SK-N-SH (cell line): ENCODE results near the gene TMEM26. TPM values are rescaled to one million over a fixed set of nuclear protein-coding genes. Genes with fewer than 3 reads are reported as not detected.

ENCODE experiments used
- CTCF ChIA-PET: fragments of 300-600, 350-600 bp; formaldehyde crosslinking; extraction: SDS; loops from one replicate; lab custom pipeline; 2021; lab: Yijun Ruan, JAX
- POLR2A ChIA-PET: fragments of 350-600 bp; sonication (Branson Sonifier 250); formaldehyde crosslinking; extraction: SDS; loops from one replicate; lab custom pipeline; 2020; ENCODE audit warnings: antibody characterized with exemption, inconsistent platforms; lab: Yijun Ruan, JAX
- DNase-seq: peaks from one replicate; pipeline ENCODE4 v3.0.0; 2012
- H2AFZ ChIP-seq: fragments of 200-600 bp; sonication (generic); 2 replicates; pipeline ENCODE4 v1.8.1; 2016; ENCODE audit warnings: antibody characterized with exemption, mild to moderate bottlenecking, low read depth
- H3F3A ChIP-seq: fragments of 200-600 bp; sonication (generic); replicated peaks from 2 replicates; pipeline ENCODE3; 2016; ENCODE audit warnings: antibody characterized with exemption, mild to moderate bottlenecking; ENCODE audit not compliant: insufficient read depth
- H3K27ac ChIP-seq, 2 experiments: fragments of 200-500 bp in 1 of 2; fragments of 200-600 bp in 1 of 2; sonication (Bioruptor generic) in 1 of 2; sonication (generic), shearing (Covaris generic) in 1 of 2; 2 replicates each; pipeline versions ENCODE4 v1.5.1 to v1.6.1; 2014 to 2016; ENCODE audit warnings: low read depth in 2 of 2, inconsistent platforms in 1 of 2, low read length in 1 of 2, mild to moderate bottlenecking in 1 of 2, mixed read lengths in 1 of 2
- H3K27me3 ChIP-seq: fragments of 200-600 bp; sonication (generic), shearing (Covaris generic); 2 replicates; pipeline ENCODE4 v1.6.1; 2016; ENCODE audit warnings: mixed run types; ENCODE audit not compliant: insufficient read depth
- H3K36me3 ChIP-seq, 2 experiments: fragments of 200-500 bp in 1 of 2; fragments of 200-600 bp in 1 of 2; sonication (Bioruptor generic) in 1 of 2; sonication (generic) in 1 of 2; replicated peaks in 1 of 2; 2 replicates each; pipeline versions ENCODE3 to v1.5.1; 2014 to 2016; ENCODE audit warnings: low read length in 1 of 2, mild to moderate bottlenecking in 1 of 2; ENCODE audit not compliant: insufficient read depth in 2 of 2, control insufficient read depth in 1 of 2
- H3K4me1 ChIP-seq, 2 experiments: fragments of 200-500 bp in 1 of 2; fragments of 200-600 bp in 1 of 2; sonication (Bioruptor generic) in 1 of 2; sonication (generic), shearing (Covaris generic) in 1 of 2; 2 replicates each; pipeline versions ENCODE4 v1.5.1 to v1.6.1; 2014 to 2016; ENCODE audit warnings: low read depth in 1 of 2, low read length in 1 of 2, mixed run types in 1 of 2; ENCODE audit not compliant: insufficient read depth in 2 of 2, control insufficient read depth in 1 of 2
- H3K4me2 ChIP-seq: fragments of 200-600 bp; sonication (generic), shearing (Covaris generic); 2 replicates; pipeline ENCODE4 v1.6.1; 2017; ENCODE audit warnings: mixed run types
- H3K4me3 ChIP-seq, 2 experiments: fragments of 200-500 bp in 1 of 2; fragments of 200-600 bp in 1 of 2; sonication (Bioruptor generic) in 1 of 2; sonication (generic), shearing (Covaris generic) in 1 of 2; 2 replicates each; pipeline versions ENCODE4 v1.5.1 to v1.8.1; 2014 to 2016; ENCODE audit warnings: low read depth in 2 of 2, inconsistent platforms in 1 of 2, low read length in 1 of 2, mild to moderate bottlenecking in 1 of 2, mixed read lengths in 1 of 2, moderate library complexity in 1 of 2
- H3K79me2 ChIP-seq: fragments of 200-600 bp; sonication (generic); 2 replicates; pipeline ENCODE4 v1.8.1; 2017; ENCODE audit warnings: mild to moderate bottlenecking; ENCODE audit not compliant: insufficient read depth
- H3K9ac ChIP-seq: fragments of 200-600 bp; sonication (generic); 2 replicates; pipeline ENCODE4 v1.6.1; 2017; ENCODE audit warnings: mixed run types
- H3K9me2 ChIP-seq: fragments of 200-600 bp; sonication (generic); 2 replicates; pipeline ENCODE4 v1.6.1; 2017; ENCODE audit warnings: mixed run types
- H3K9me3 ChIP-seq: fragments of 200-600 bp; sonication (generic); 2 replicates; pipeline ENCODE4 v1.6.1; 2017; ENCODE audit warnings: mixed run types, mild to moderate bottlenecking, moderate library complexity
- H4K20me1 ChIP-seq: fragments of 200-600 bp; sonication (generic); 2 replicates; pipeline ENCODE4 v1.6.1; 2017; ENCODE audit warnings: mild to moderate bottlenecking, mixed run types; ENCODE audit not compliant: insufficient read depth
- CHD2 ChIP-seq: fragments of 150-350 bp; IDR thresholded peaks from 2 replicates; pipeline ENCODE4 v1.6.1; 2018; ENCODE audit warnings: low read length; ENCODE audit not compliant: partially characterized antibody
- ELF1 ChIP-seq: IDR thresholded peaks from 2 replicates; pipeline ENCODE4 v1.4.0; 2012
- FOSL2 ChIP-seq: IDR thresholded peaks from 2 replicates; pipeline ENCODE4 v1.4.0; 2012; ENCODE audit warnings: low read depth, mild to moderate bottlenecking, moderate library complexity, borderline replicate concordance
- FOXM1 ChIP-seq: IDR thresholded peaks from 2 replicates; pipeline ENCODE4 v1.4.0; 2012; ENCODE audit warnings: low read depth, mild to moderate bottlenecking
- GABPA ChIP-seq: IDR thresholded peaks from 2 replicates; pipeline ENCODE4 v1.4.0; 2012; ENCODE audit warnings: low read depth, mild to moderate bottlenecking
- GATA2 ChIP-seq: sonication (generic); formaldehyde crosslinking; IDR thresholded peaks from 2 replicates; pipeline ENCODE4 v1.5.0; 2020; ENCODE audit warnings: mild to moderate bottlenecking, missing genetic modification reagents
- MAX ChIP-seq: IDR thresholded peaks from 2 replicates; pipeline ENCODE4 v1.4.0; 2012; ENCODE audit warnings: low read depth
- NFIC ChIP-seq: IDR thresholded peaks from 2 replicates; pipeline ENCODE4 v1.4.0; 2012; ENCODE audit warnings: borderline replicate concordance
- NRF1 ChIP-seq: IDR thresholded peaks from 2 replicates; pipeline ENCODE4 v1.6.1; 2012; ENCODE audit warnings: low read depth, mild to moderate bottlenecking, low read length
- RAD21 ChIP-seq: IDR thresholded peaks from 2 replicates; pipeline ENCODE4 v1.6.1; 2012; ENCODE audit warnings: mild to moderate bottlenecking, low read length
- RFX5 ChIP-seq: IDR thresholded peaks from 2 replicates; pipeline ENCODE4 v1.6.1; 2012; ENCODE audit warnings: mild to moderate bottlenecking, improper control_type of control experiment, low read length
- SMC3 ChIP-seq: IDR thresholded peaks from 2 replicates; pipeline ENCODE4 v1.6.1; 2012; ENCODE audit warnings: low read depth, low read length, improper control_type of control experiment
- TCF12 ChIP-seq: IDR thresholded peaks from 2 replicates; pipeline ENCODE4 v1.4.0; 2012
- TEAD4 ChIP-seq: IDR thresholded peaks from 2 replicates; pipeline ENCODE4 v1.4.0; 2012; ENCODE audit warnings: mild to moderate bottlenecking, borderline replicate concordance; ENCODE audit not compliant: insufficient read depth
- WGBS: methylation state at CpG from one replicate; pipeline ENCODE4 v1.1.6; 2017; ENCODE audit warnings: low lambda C conversion rate; 5-methylcytosine and 5-hydroxymethylcytosine counted together
- polyA plus RNA-seq, 3 experiments: library from polyadenylated mRNA; depleted of rRNA; stranded (reverse); fragments of >200 nt; gene quantifications; 2 replicates each; pipeline ENCODE4 v1.2.3, GENCODE V29; 2012
- TF ChIP-seq, protein P1 (sequence below): IDR thresholded peaks from 2 replicates; pipeline ENCODE4; 2012

Gene TMEM26
- polyA plus RNA-seq, 1 of the 3 experiments (the other 2 are of a cell fraction), result 0.05 TPM

- TF ChIP-seq GATA2 (CRISPR knock-in tag) (no peak), TCF12 (no peak), NFIC (no peak), TEAD4 (no peak), ELF1 (no peak), SMC3 (no peak)
- TF ChIP-seq, all 33 proteins: peak for 0
Observed at GRCh38 chr10:61470740-61471139, 17.6 kb upstream of the TMEM26 start (continued).

DNA sequence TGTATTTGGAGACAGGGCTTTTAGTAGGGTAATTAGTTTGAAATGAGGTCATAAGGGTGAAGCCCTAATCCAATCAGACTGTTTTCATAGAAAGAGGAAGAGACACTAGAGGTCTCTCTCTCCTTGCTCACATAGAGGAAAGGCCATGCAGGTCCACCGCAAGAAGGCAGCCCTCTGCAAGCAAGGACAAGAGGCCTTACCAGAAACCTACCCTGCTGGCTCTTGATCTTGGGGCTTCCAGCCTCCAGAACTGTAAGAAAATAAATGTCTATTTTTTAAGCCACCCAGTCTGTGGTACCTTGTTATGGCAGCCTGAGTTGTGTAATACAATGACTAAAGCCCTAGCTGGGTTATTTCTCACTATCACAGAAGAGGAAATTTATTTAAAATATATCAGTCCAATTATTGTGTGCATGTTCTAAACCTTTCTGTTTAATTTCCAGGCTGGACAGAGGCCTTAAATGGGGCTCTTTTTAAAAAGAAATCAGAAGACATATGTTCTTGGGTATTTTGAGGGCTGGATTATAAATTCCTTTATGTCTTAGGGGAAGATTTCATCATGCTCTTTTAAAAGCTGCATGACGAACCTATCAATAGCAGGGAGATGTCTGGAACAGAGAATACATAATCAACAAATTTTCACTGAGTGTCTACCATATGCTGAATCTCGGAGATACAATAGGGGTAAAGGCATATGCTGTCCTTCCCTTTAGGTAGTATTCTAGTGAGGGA lies 12.9 kb upstream of the TMEM26 start:
- no peak for DNase-seq
- 88% methylated on average over 3 of the region's 3 CpGs for WGBS
- no peaks in the 10 kb centered on the region for H3K79me2 ChIP-seq
- no peak overlapping the region for H2AFZ ChIP-seq
- H3K27me3 ChIP-seq, result no peaks in the 10 kb centered on the region
- H3K9me2 ChIP-seq, result no peaks in the 10 kb centered on the region
- no peak overlapping the region for H3K4me2 ChIP-seq
- peaks cover 10% of the 10 kb centered on the region for H3F3A ChIP-seq
- H4K20me1 ChIP-seq, result no peaks in the 10 kb centered on the region
- H3K9me3 ChIP-seq, result no peaks in the 10 kb centered on the region
- ChIA-PET POLR2A (no interaction called here), CTCF (interaction anchor here (0.8 kb wide), 1 partner anchor 14 kb away, joined by 3 read pairs; no protein-coding TSS in a partner anchor)
- H3K9ac ChIP-seq, result no peak overlapping the region
- H3K4me3 ChIP-seq, result no peak overlapping the region
- TF ChIP-seq ELF1, result no peak
- TF ChIP-seq MAX, result no peak
- TF ChIP-seq RAD21, result peak; percentile 33
- H3K27ac ChIP-seq, result no peak overlapping the region
- H3K36me3 ChIP-seq, result no peaks in the 10 kb centered on the region
- peaks cover 5 to 9% of the 10 kb centered on the region in 2 experiments; a peak in 3 of 4 replicates for H3K4me1 ChIP-seq

GRCh38 chr10:61465171-61465496 lies 12.0 kb upstream of the TMEM26 start:
- no peak for TF ChIP-seq GATA2 (CRISPR knock-in tag)
- TF ChIP-seq CHD2, result no peak
- TF ChIP-seq FOXM1, result no peak
- TF ChIP-seq GABPA, result no peak
- no peak for TF ChIP-seq SMC3
- no peak for TF ChIP-seq MAX
- no peak for TF ChIP-seq TEAD4
- no peak for TF ChIP-seq FOSL2
- TF ChIP-seq RFX5, result no peak
- no peak for TF ChIP-seq TCF12
- TF ChIP-seq, protein P1, sequence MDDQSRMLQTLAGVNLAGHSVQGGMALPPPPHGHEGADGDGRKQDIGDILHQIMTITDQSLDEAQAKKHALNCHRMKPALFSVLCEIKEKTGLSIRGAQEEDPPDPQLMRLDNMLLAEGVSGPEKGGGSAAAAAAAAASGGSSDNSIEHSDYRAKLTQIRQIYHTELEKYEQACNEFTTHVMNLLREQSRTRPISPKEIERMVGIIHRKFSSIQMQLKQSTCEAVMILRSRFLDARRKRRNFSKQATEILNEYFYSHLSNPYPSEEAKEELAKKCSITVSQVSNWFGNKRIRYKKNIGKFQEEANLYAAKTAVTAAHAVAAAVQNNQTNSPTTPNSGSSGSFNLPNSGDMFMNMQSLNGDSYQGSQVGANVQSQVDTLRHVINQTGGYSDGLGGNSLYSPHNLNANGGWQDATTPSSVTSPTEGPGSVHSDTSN, result no peak
- no peak for TF ChIP-seq RAD21
- no peak for TF ChIP-seq NRF1
- Histone ChIP-seq H3K79me2 (no peaks in the 10 kb centered on the region), H3K4me2 (no peak overlapping the region), H3K4me3 (no peak overlapping the region), H3K27ac (peak overlapping the region in 1 of 2 experiments; percentile 20; a peak in 1 of 4 replicates), H3K36me3 (no peaks in the 10 kb centered on the region), H3K9me3 (no peaks in the 10 kb centered on the region), H3F3A (peaks cover 10% of the 10 kb centered on the region), H3K9ac (no peak overlapping the region), H3K9me2 (no peaks in the 10 kb centered on the region), H2AFZ (no peak overlapping the region), H4K20me1 (no peaks in the 10 kb centered on the region), H3K27me3 (no peaks in the 10 kb centered on the region), H3K4me1 (peaks cover 5 to 9% of the 10 kb centered on the region in 2 experiments; a peak in 3 of 4 replicates)
- CTCF ChIA-PET, result no interaction called here
- DNase-seq, result no peak
- POLR2A ChIA-PET, result no interaction called here
